Calu3 (cell line): ENCODE measurements around the gene NSD2. TPM values are rescaled to one million over a fixed set of nuclear protein-coding genes. Genes with fewer than 3 reads are reported as not detected.

Experiments
- BruUV-seq: library from RNA; stranded (reverse); fragments of 400-500 nt; replicated peaks from 2 replicates; lab custom pipeline; 2021; lab: Mats Ljungman, UMichigan
- CTCF ChIA-PET: fragments of 300-600 bp; sonication (Branson Sonifier 250); formaldehyde crosslinking; loops from one replicate; lab custom pipeline; 2022; ENCODE audit warnings: antibody characterized with exemption; lab: Charles Lee
- DNase-seq: peaks from one replicate; pipeline ENCODE4 v3.0.0; 2022
- H3K27ac Mint-ChIP-seq: one replicate; pipeline ENCODE4 v1.8.0; 2022; ENCODE audit warnings: mixed read lengths; ENCODE audit not compliant: unreplicated experiment
- H3K27me3 Mint-ChIP-seq: one replicate; pipeline ENCODE4 v1.8.0; 2022; ENCODE audit warnings: mixed read lengths; ENCODE audit not compliant: unreplicated experiment
- H3K36me3 Mint-ChIP-seq: one replicate; pipeline ENCODE4 v1.8.0; 2022; ENCODE audit warnings: mild to moderate bottlenecking, moderate library complexity, mixed read lengths; ENCODE audit not compliant: insufficient read depth, unreplicated experiment
- H3K4me1 Mint-ChIP-seq: one replicate; pipeline ENCODE4 v1.8.0; 2022; ENCODE audit warnings: mild to moderate bottlenecking, low read depth, mixed read lengths; ENCODE audit not compliant: unreplicated experiment
- H3K4me3 Mint-ChIP-seq: one replicate; pipeline ENCODE4 v1.8.0; 2022; ENCODE audit warnings: mild to moderate bottlenecking, low read depth, moderate library complexity, mixed read lengths; ENCODE audit not compliant: unreplicated experiment
- H3K9me3 Mint-ChIP-seq: one replicate; pipeline ENCODE4 v1.8.0; 2022; ENCODE audit warnings: low read depth, mixed read lengths; ENCODE audit not compliant: unreplicated experiment
- intact Hi-C: fragments of 100-400 bp; cut with micrococcal nuclease; formaldehyde crosslinking; loops from one replicate; pipeline ENCODE4 v1.10.0; 2022; ENCODE audit not compliant: unreplicated experiment
- total RNA-seq: library from RNA; stranded (reverse); gene quantifications from 2 replicates; pipeline ENCODE4 v1.2.3, GENCODE V29; 2022
- TF ChIP-seq, protein P1 (sequence below): fragments of 200-600 bp; IDR thresholded peaks from one replicate; pipeline ENCODE4 v1.8.0; 2022; ENCODE audit warnings: antibody characterized with exemption; ENCODE audit not compliant: unreplicated experiment

NSD2 gene
- total RNA-seq, 1 experiment from 2014 or later = 104 TPM

GRCh38 chr4:1990676-1991075, 119.5 kb downstream of the NSD2 start:
- H3K27ac Mint-ChIP-seq = no peak overlapping the region
- no peaks in the 10 kb centered on the region for H3K9me3 Mint-ChIP-seq
- no TSS peak for BruUV-seq
- H3K4me3 Mint-ChIP-seq = no peak overlapping the region
- TF ChIP-seq, protein P1, sequence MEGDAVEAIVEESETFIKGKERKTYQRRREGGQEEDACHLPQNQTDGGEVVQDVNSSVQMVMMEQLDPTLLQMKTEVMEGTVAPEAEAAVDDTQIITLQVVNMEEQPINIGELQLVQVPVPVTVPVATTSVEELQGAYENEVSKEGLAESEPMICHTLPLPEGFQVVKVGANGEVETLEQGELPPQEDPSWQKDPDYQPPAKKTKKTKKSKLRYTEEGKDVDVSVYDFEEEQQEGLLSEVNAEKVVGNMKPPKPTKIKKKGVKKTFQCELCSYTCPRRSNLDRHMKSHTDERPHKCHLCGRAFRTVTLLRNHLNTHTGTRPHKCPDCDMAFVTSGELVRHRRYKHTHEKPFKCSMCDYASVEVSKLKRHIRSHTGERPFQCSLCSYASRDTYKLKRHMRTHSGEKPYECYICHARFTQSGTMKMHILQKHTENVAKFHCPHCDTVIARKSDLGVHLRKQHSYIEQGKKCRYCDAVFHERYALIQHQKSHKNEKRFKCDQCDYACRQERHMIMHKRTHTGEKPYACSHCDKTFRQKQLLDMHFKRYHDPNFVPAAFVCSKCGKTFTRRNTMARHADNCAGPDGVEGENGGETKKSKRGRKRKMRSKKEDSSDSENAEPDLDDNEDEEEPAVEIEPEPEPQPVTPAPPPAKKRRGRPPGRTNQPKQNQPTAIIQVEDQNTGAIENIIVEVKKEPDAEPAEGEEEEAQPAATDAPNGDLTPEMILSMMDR = no peak
- no peak for DNase-seq
- H3K4me1 Mint-ChIP-seq = no peaks in the 10 kb centered on the region
- intact Hi-C loops = no loop called here
- CTCF ChIA-PET = no interaction called here
- H3K36me3 Mint-ChIP-seq = peaks cover 27% of the 10 kb centered on the region
- no peaks in the 10 kb centered on the region for H3K27me3 Mint-ChIP-seq

DNA sequence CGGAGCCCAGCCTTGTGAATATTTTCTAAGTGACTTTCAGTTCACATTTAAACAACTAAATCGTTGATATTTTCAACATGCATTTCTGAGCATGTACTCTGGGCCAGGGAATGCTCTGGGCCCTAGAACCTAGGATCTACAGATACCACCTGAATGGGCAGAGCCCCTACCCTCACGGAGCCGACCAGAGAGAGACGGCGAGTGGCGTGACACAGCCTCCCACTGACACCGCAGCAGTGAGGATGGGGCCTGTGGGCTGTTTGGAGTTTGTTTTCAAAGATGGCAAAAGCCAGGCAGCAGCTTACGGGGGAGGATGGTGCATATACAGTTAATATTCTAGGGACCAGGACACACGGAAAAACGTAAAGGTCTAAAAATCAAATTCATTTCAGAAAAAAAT, 119.9 kb downstream of the NSD2 start:
- BruUV-seq = no TSS peak
- no peak overlapping the region for H3K4me3 Mint-ChIP-seq
- peaks cover under 1% of the 10 kb centered on the region for H3K9me3 Mint-ChIP-seq
- DNase-seq = no peak
- H3K4me1 Mint-ChIP-seq = no peaks in the 10 kb centered on the region
- no peak overlapping the region for H3K27ac Mint-ChIP-seq
- H3K27me3 Mint-ChIP-seq = no peaks in the 10 kb centered on the region
- CTCF ChIA-PET = no interaction called here
- H3K36me3 Mint-ChIP-seq = peaks cover 27% of the 10 kb centered on the region
- intact Hi-C loops = no loop called here
- TF ChIP-seq, protein P1 = no peak

DNA sequence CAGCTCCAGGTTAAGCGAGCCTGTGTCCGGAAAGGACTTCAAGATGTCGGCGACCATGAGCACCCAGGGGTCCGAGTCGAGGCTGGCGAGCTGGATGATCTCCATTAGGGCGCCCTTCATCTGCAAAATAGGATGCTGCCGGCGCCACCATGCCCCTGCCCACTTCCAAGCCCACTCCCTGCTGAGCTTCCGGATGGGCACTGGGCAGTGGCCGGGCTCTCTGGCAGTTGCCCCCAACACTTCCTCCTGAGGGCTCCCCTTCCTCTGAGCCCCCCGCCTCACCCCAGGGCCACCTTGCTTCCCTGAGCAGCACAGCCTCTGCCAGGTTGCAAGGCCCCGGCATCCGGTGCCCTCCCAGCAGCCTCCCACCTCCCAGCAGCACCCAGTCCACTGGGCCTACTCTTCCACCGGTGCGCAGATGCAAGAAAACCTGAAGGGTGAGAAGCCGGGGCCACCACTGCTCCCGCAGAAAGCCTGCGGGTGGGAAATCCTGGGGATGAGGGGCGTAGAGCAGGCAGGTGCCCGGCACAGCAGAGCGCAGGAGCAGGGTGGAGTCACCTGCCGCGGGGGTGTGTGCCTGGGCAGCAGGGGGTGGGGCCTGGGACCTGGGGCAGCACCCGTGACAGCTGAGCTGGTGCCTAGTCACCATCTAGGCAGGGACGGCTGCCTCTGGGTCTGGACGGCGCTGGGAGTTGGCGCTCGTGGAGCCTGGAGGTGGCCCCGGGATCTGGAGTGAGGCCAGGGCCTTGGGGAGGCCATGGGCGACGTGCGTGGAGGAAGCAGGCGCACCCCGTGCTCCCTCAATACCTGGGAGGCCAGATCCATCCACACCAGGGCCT, 120.6 kb downstream of the NSD2 start:
- no peak for DNase-seq
- intact Hi-C loops = no loop called here
- Mint-ChIP-seq H3K36me3 (peaks cover 23% of the 10 kb centered on the region), H3K27me3 (no peaks in the 10 kb centered on the region), H3K27ac (no peak overlapping the region), H3K9me3 (peaks cover 2% of the 10 kb centered on the region), H3K4me1 (no peaks in the 10 kb centered on the region), H3K4me3 (no peak overlapping the region)
- TF ChIP-seq, protein P1 = no peak
- BruUV-seq = no TSS peak
- CTCF ChIA-PET = no interaction called here

DNA sequence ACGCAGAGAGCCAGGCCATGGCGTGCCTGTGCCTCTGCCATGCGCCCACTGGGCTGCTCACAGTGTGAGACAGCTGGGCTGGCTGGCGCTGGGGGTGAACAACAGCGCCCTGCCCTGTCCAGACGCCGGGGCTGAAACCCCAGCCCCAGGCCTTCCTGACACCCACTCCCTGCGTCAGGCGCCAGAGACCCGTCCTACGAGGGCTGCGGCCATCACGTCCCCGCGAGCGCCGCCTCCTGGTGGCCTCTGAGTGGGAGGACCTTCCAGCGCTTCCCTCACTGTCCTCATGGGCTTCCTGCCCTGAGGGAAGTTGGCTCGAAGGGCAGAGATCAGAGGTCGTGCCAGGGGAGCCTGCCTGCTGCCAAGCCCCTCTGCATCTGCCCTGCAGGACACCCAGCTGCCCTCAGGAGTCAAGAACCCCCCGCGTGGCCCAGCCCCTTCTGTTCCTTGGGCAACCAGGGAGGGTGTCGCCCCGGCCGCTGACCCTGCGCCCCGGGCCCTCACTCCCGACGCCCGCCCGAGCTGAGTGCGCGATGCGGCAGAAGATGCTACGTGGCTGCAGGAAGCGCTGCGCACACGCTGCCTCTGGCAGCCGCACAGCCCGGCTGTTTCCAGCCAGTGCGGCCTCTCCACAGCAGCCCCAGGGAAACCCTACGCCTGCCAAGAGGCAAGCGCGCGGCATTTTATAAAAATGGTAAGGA, 121.4 kb downstream of the NSD2 start:
- Mint-ChIP-seq H3K9me3 (peaks cover 2% of the 10 kb centered on the region), H3K4me1 (peaks cover under 1% of the 10 kb centered on the region), H3K36me3 (peaks cover 16% of the 10 kb centered on the region), H3K4me3 (no peak overlapping the region), H3K27ac (no peak overlapping the region), H3K27me3 (no peaks in the 10 kb centered on the region)
- no TSS peak for BruUV-seq
- TF ChIP-seq, protein P1 = no peak
- CTCF ChIA-PET = no interaction called here
- no peak for DNase-seq
- intact Hi-C loops = no loop called here
